AG10803 (cell line): Measurements from ENCODE around the gene CEP112.

ENCODE experiments used
- DNase-seq: peaks from one replicate; pipeline ENCODE4 v3.0.0; 2010; ENCODE audit warnings: low read depth
- H3K4me3 ChIP-seq: 2 replicates; pipeline ENCODE4 v1.5.1; 2011; ENCODE audit warnings: mild to moderate bottlenecking, low read length, control low read depth
- CTCF ChIP-seq: conservative IDR thresholded peaks from 2 replicates; pipeline ENCODE4 v1.5.1; 2011; ENCODE audit warnings: mild to moderate bottlenecking, low read length, control low read depth, inconsistent platforms

CEP112 gene

GRCh38 chr17:65930140-65930730 is 261.7 kb downstream of the CEP112 start:
- no peak overlapping the region for H3K4me3 ChIP-seq
- DNase-seq = peak; percentile 58
- TF ChIP-seq CTCF = no peak

GRCh38 chr17:65926599-65926998 is 265.3 kb downstream of the CEP112 start:
- TF ChIP-seq CTCF = no peak
- DNase-seq = no peak
- no peak overlapping the region for H3K4me3 ChIP-seq

DNA sequence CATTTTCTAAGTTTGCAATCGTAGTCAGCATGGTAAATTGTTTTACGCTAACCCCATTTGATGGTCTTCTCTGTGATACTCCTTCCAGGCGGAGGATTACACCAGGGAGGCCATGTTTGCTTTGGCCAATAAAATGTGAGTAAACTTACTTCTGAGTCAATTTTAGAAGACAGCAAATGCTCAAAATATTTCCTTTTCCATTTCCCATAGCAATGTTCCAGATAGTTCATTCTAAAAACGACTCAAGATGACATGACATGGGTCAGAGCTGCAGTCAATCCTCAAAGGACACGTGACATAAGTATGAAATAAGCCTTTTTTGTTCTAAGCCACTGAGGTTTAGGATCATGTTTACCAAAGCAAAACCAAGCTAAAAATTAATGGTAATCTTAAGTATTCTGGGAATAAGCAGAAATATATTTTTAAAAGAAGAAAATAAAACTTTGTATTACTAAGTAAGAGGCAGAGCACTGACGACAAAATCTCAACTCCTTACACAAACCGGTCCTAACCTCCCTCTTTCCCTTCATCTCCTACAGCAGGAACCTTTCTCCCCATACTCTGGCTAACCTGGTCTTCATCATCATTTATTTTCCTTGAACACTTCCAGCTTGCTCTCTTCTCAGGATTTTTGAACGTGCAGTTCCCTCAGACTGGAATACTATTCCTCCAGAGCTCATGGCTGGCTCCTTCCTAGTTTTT is 266.2 kb downstream of the CEP112 start:
- no peak for TF ChIP-seq CTCF
- no peak overlapping the region for H3K4me3 ChIP-seq
- peak; percentile 23 for DNase-seq

DNA sequence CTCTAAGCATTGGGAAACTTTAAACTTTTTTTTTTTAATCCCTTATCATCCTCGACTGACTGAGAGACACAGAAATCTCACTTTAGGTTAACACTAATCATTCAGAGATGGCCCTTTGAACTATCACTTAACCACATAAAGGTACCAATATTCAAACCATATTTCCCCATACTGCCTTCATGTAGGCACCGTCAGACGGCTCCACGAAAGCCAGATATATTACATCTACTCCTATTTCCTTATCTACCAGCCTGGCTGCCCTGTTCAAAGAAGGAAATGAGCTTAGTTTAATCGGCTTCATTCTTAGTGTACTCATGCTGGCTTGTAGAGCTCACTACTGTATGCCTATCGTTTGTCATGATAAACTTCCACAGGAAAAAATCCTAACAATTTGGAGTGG is 270.9 kb downstream of the CEP112 start:
- no peak overlapping the region for H3K4me3 ChIP-seq
- TF ChIP-seq CTCF = no peak

GRCh38 chr17:65918916-65919315 is 273.0 kb downstream of the CEP112 start:
- DNase-seq = peak; percentile 8
- TF ChIP-seq CTCF = peak; percentile 41
- H3K4me3 ChIP-seq = no peak overlapping the region

More for the DNA sequence above, 270.9 kb downstream of the CEP112 start:
- no peak for DNase-seq

DNA sequence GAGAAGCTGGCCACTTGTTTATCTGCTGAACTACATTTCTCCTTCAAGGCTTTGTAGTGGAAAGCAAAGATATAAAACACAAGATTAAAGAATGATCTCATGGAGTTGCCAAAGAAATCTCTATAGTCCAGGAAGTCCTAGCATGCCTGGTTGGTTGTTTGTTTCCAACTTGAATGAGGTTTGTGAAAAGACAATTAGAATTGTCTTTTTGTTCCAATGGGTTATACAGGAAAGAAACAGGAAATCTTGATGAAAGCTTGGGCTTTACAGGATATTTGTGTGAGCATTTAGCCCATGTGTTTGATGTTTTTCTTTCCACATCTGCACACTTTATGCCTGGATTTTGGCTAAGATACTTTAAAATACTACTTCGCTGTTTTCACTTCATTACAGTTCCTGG is 273.4 kb downstream of the CEP112 start:
- H3K4me3 ChIP-seq = no peak overlapping the region
- TF ChIP-seq CTCF = no peak
- peak; percentile 12 for DNase-seq

- DNase-seq = no peak
- no peak for TF ChIP-seq CTCF
- H3K4me3 ChIP-seq = no peak overlapping the region
Observed at GRCh38 chr17:65917560-65917959, 274.4 kb downstream of the CEP112 start.
